ENCODE results near the gene DNAJC3.
"Not testable (repeated sequence)": the region's sequence is repeated elsewhere in the genome, so short reads cannot be mapped to it uniquely, and the experiment has no call there.

Gene DNAJC3

DNA sequence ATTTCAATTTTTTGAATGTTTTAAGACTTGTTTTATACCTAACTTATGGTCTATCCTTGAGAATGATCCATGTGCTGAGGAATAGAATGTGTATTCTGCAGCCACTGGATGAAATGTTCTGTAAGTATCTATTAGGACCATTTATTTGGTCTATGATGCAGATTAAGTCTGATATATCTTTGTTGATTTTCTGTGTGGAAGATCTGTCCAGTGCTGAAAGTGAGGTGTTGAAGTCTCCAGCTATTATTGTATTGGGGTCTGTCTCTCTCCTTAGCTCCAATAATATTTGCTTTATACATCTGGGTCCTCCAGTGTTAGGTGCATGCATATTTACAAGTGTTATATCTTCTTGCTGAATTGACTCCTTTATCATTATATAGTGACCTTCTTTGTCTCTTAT is 9.7 kb upstream of the DNAJC3 start:
- DNase-seq (ENCODE audit: low read depth in 2 of 2, low spot score in 1 of 2), result not testable (repeated sequence)

DNA sequence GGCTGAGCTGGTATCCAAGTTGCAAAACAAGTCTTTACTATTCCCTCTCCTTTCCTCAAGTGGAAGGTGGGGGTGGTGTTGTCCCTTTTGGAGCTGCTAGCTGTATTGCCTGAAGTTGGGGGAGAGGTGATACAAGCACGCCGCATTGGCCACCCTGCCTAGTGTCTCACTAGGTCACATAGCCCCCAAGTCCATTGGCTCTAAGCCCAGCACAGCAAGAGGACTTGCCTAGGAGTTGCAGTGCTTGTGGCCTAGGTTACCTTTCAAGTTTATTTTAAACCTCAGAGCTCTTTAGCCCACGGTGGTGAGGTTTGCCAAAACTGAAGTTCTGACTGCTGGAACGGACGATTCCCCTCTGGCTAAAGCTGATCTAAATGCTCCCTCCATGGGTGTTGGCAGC is 5.3 kb upstream of the DNAJC3 start:
- DNase-seq (ENCODE audit: low read depth in 2 of 2, low spot score in 1 of 2), result no peak

DNA sequence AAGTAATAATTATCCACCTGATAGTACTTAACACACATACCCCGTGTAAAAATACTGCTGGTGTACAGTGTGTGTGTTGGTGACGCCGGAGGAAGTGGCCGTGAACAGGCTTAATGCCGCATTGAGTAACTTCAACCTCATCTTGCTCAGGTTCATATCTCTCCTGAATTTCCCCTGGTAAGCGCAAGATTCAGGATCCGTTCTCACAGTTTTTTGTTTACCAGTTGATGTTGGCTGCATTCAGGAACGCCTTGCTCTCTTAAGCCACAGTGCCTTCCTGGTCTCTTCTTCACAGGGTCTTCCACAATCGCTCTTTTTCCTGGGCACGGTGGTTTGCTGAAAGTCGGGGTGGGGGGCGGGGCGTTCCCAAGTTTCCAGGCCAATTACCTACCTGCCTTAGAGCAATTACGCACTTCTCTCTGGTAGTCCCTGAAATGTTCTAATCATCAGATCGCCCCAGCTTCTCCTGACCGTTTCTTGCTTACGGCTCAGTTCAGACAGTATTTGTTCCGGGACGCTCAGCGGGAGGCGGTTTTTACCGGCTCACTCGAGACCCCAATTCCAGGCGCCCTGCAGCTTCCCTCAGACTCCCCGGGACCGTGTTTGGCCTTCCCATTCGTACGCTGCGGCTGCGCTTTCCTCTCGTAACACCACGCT is 706 bp upstream of the DNAJC3 start:
- DNase-seq (ENCODE audit: low read depth in 2 of 2, low spot score in 1 of 2), result no peak

GRCh38 chr13:95677564-95678266 is 776 bp downstream of the DNAJC3 start:
- DNase-seq (ENCODE audit: low read depth in 2 of 2, low spot score in 1 of 2), result no peak

DNA sequence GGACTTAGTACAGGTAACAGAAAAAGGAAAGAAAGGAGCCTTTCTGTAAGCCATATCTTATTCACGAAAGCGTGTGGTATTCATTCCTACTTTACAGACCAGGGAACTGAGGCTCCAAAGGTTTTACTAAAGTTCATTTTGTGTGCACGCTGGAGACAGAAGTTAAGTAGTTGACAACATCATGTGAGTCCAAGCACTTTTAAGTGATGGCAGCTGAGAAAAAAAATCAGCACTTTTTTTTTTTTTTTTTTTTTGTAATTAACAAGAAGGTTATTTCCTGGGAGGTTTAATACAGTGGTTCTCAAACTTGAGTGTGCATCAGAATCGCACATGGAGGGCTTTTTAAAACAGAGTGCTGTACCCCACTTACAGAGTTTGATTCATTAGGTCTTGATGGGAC is 2.0 kb downstream of the DNAJC3 start:
- DNase-seq (ENCODE audit: low read depth in 2 of 2, low spot score in 1 of 2), result no peak

- DNase-seq (ENCODE audit: low read depth in 2 of 2, low spot score in 1 of 2), result no peak
Observed at GRCh38 chr13:95679722-95680121, 2.8 kb downstream of the DNAJC3 start.

- DNase-seq (ENCODE audit: low read depth in 2 of 2, low spot score in 1 of 2), result no peak
Observed at GRCh38 chr13:95684418-95684817, 7.5 kb downstream of the DNAJC3 start.

DNA sequence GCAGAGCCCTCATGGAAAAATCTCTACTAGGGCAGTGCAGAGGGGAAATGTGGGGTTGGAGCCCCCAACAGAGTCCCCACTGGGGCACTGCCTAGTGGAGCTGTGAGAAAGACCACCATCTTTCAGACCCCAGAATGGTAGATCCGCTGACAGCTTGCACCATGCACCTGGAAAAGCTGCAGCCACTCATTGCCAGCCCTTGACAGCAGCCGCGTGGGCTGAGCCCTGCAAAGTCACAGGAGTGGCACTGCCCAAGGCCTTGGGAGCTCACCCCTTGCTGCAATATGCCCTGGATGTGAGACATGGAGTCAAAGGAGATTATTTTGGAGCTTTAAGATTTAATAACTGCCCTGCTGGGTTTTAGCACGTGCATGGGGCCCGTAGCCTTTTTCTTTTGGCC is 8.0 kb downstream of the DNAJC3 start:
- DNase-seq (ENCODE audit: low read depth in 2 of 2, low spot score in 1 of 2), result not testable (repeated sequence)

GRCh38 chr13:95689582-95689926 is 12.6 kb downstream of the DNAJC3 start:
- no peak for DNase-seq (ENCODE audit: low read depth in 2 of 2, low spot score in 1 of 2)

GRCh38 chr13:95690986-95691385 is 14.0 kb downstream of the DNAJC3 start:
- DNase-seq (ENCODE audit: low read depth in 2 of 2, low spot score in 1 of 2), result not testable (repeated sequence)

GRCh38 chr13:95697052-95697680 is 20.2 kb downstream of the DNAJC3 start:
- no peak for DNase-seq (ENCODE audit: low read depth in 2 of 2, low spot score in 1 of 2)

DNA sequence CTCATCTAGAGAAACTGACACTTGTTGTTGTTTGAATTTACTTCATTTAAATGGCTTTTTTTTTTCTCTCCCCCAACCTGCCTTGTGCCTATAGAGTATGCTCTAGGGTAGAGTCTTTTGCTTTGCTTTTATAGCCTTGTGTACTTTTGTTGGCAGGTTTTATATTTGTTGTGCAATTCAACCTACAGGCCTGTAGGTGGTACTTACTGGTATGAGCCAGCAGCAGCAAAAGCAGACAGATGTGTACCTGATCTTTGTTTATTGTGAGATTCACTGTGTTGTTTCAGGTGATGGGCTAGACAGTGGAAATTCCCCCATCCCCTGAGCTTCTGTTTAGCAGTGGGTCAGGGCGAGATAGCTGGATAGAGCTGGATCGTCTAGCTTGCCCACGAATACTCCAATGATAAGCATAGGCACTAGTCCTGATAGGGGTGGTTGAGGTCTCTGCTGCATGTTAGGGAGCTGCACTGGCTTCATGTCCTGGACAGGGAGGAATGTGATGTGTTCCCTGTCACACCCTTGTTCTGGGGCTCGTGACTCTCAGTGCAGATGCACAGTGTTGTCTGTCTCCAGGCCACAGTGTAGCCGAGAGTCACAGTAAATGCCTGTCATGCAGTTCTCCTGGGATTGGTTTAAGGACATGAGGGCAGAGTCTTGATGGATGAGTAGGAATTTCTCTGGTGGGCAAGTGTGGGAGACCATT is 21.3 kb downstream of the DNAJC3 start:
- DNase-seq (ENCODE audit: low read depth in 2 of 2, low spot score in 1 of 2), result no peak

DNA sequence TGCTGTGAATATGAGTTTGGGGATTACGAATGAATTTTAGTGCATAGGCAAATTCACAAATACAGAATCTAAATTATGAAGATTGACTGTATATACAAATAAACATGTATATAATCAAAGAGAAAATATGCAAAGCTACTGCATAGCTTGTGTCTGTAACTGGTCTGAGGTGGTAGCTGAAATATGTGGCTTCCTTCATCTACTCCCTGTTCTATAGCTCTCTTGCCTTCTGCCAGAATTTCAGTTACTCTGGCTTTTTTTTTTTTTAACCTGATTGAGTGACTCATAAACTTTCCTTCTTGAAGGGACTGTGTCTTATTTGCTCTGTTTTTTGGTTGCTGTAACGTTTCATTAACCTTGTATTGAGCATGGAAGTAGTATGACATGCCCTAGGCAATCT is 26.6 kb downstream of the DNAJC3 start:
- DNase-seq (ENCODE audit: low read depth in 2 of 2, low spot score in 1 of 2), result no peak

GRCh38 chr13:95704510-95704909 is 27.6 kb downstream of the DNAJC3 start:
- DNase-seq (ENCODE audit: low read depth in 2 of 2, low spot score in 1 of 2), result no peak

DNA sequence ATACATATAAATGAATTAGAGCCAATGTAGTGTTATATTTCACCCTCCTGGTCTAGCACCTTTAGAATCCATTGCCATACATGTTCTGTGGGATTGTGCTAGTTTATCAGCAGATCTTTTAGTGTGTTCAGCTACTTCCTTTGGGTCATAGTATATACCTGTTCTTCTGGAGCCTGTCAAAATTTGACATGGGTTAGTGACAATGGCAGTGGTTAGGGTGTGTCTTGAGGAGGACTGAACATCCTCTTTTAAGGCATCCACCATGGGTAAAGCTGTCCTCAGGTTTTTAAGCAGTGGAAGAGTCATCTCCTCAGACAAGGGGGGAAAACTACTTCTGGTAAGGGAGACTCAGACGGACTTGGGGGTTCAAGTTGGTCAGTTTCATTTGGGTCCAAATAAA is 29.4 kb downstream of the DNAJC3 start:
- no peak for DNase-seq (ENCODE audit: low read depth in 2 of 2, low spot score in 1 of 2)

DNA sequence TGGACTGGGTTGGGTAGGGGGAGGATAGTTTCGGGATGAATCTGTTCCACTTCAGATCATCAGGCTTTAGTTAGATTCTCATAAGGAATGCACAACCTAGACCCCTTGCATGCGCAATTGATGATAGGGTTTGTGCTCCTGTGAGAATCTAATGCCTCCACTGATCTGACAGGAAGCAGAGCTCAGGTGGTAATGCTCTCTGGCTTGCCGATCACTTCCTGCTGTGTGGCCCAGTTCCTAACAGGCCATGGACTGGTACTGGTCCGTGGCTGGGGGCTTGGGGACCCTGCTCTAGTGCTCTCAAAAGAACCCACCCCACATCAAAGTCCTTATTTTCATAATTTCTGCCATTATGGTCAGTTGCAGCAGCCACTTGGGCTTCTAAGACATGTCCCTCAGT is 30.1 kb downstream of the DNAJC3 start:
- no peak for DNase-seq (ENCODE audit: low read depth in 2 of 2, low spot score in 1 of 2)

- no peak for DNase-seq (ENCODE audit: low read depth in 2 of 2, low spot score in 1 of 2)
Observed at GRCh38 chr13:95707442-95708390, 30.8 kb downstream of the DNAJC3 start.

DNA sequence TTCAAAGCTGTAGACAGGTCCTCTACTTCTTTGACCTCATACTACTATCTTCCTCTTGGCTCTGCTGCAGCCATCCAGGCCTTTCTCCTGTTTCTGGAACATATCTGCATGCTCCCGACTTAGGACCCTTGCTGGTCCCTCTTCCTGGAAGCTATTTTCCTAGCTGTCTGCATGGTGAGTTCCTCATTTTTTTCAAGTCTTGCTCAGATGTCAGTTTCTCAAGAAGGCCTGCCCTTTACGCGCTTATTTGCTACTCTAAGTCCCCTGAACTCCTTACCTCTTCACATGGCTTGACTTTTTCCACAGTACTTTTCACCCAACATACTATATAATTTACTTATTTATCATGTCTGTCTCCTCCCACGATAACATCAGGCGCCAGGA is 31.4 kb downstream of the DNAJC3 start:
- no peak for DNase-seq (ENCODE audit: low read depth in 2 of 2, low spot score in 1 of 2)

DNA sequence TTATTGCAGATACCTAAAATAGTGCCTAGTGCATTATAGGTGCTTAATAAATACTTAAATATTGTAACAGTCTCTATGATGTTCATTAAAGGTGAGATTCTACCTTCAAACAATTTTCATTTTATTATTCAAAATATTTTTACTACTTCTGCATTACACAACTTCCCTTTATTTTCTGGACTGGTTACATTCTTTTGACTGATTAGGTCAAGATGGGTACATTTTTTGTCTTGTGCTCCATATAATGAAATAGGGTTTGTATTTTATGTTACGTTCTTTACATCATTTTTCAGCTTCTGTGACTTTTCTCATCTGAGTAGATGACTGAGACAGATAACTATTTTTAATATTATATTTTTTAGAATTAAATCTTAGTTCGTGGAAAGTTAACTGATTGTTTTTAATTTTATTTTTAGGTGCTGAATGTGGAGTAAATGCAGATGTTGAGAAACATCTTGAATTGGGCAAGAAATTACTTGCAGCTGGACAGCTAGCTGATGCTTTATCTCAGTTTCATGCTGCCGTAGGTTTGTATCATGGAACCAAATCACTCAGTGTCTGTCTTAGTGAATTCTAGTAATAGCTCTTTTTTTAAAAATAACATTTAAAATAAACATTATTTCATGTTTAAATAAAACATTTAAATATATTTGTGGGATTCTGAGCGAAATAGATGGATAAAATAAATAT is 32.0 kb downstream of the DNAJC3 start:
- DNase-seq (ENCODE audit: low read depth in 2 of 2, low spot score in 1 of 2), result no peak

- no peak for DNase-seq (ENCODE audit: low read depth in 2 of 2, low spot score in 1 of 2)
Observed at GRCh38 chr13:95710313-95710712, 33.4 kb downstream of the DNAJC3 start.

All from stimulated activated CD8-positive, alpha-beta memory T cell treated with anti-CD3 and anti-CD28 coated beads, Interleukin-4, amount 100 ng/mL, for 1 hour (primary cell).